H1 (cell line): ENCODE data around the gene TMEM51. TPM values are rescaled to one million over a fixed set of nuclear protein-coding genes. Genes with fewer than 3 reads are reported as not detected.

Experiments used
- BCL11A ChIP-seq, 2 experiments: IDR thresholded peaks; one replicate each; pipeline ENCODE4 v1.6.1; 2011; ENCODE audit warnings: low read depth in 2 of 2, low read length in 2 of 2, mild to moderate bottlenecking in 2 of 2
- CBX5 ChIP-seq: fragments of 300-800, 300-1000 bp; sonication (generic); IDR thresholded peaks from 2 replicates; pipeline ENCODE4 v1.7.1; 2016; ENCODE audit warnings: antibody characterized with exemption, low read length, low read depth
- GTF2F1 ChIP-seq: IDR thresholded peaks from 2 replicates; pipeline ENCODE4 v1.6.1; 2012; ENCODE audit warnings: low read depth, low read length, improper control_type of control experiment, borderline replicate concordance
- MAFK ChIP-seq: IDR thresholded peaks from 2 replicates; pipeline ENCODE4 v1.6.1; 2012; ENCODE audit warnings: low read depth, mild to moderate bottlenecking, improper control_type of control experiment, low read length
- RXRA ChIP-seq: IDR thresholded peaks from 2 replicates; pipeline ENCODE4 v1.6.1; 2011; ENCODE audit warnings: low read depth, mild to moderate bottlenecking, low read length, moderate library complexity; ENCODE audit not compliant: insufficient read depth
- SIRT6 ChIP-seq: IDR thresholded peaks from one replicate; pipeline ENCODE4 v1.7.1; 2012; ENCODE audit warnings: low read length, inconsistent platforms
- TBP ChIP-seq: IDR thresholded peaks from 2 replicates; pipeline ENCODE4 v1.6.1; 2011; ENCODE audit warnings: low read depth, low read length, improper control_type of control experiment
- TCF12 ChIP-seq: IDR thresholded peaks from 2 replicates; pipeline ENCODE4 v1.6.1; 2011; ENCODE audit warnings: low read depth, mild to moderate bottlenecking, low read length
- USF2 ChIP-seq: IDR thresholded peaks from 2 replicates; pipeline ENCODE4 v1.6.1; 2011; ENCODE audit warnings: low read length, improper control_type of control experiment
- polyA plus RNA-seq, 7 experiments: library from polyadenylated mRNA; depleted of rRNA in 3 of 7; stranded (reverse) in 5 of 7; unstranded in 2 of 7; fragments of >200 nt in 5 of 7; fragments of 200-250 nt in 2 of 7; gene quantifications; 1 replicate in 5 of 7; 2 replicates in 1 of 7; 4 replicates in 1 of 7; pipeline versions ENCODE4 v1.2.1 to v1.2.3, GENCODE V29; 2011 to 2013; ENCODE audit warnings: missing spikeins in 2 of 7, mixed read lengths in 2 of 7
- total RNA-seq: library from RNA; stranded (reverse); fragmentation: NEBNext Ultra II Directional; extraction: Animal tissue kit (Norgen Biotek cat#: 25700); gene quantifications from 2 replicates; pipeline ENCODE4 v1.2.1, GENCODE V29; 2021

TMEM51 gene
- total and polyA plus RNA-seq, 2 of the 8 experiments (the other 6 are each of a cell fraction or from before 2014, with no cell fraction given): 9.9 to 10.7 TPM

DNA sequence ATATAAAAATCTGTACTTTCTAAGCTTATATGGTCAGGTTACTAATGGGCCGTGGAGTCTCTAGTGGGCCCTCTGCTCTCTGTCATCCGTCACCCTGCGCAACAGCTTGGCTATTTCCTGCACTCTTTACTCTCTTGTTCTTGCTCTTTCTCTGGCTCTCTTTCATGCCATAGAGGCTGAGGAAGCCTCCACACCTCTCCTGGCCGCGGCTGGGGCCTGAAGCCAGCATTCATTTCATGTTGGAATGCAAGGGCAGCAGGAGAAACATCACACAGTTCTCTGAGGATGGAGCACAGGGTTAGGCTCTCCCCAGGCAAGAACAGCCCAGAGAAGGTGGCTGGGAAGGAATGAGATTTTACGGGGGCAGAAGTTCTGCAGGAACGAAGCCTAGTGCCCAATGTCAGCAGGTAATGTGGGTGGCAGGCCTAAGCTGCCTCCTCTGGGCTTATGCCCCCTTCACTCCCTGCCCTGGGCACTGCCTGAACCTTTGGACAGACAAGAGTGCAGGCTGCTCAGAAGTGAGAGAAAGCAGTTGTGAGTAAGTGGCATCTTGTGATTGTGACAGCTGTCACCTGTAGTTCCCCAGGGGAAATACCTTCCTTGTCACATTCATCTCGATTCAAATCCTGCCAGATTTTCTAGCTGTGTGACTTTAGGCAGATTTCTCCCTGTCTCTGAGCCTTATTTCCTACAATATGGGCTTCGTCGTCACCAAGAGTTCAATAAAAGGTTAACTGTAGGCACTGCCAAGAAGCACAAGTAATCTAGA lies 89.9 kb downstream of the TMEM51 start (continued):
- TF ChIP-seq GTF2F1 (no peak), RXRA (no peak), TCF12 (no peak), TBP (no peak), SIRT6 (no peak), USF2 (no peak), CBX5 (no peak), BCL11A (IDR thresholded peaks at IDR 0.05; ENCODE audit: low read depth in 2 of 2, low read length in 2 of 2) (no peak), MAFK (no peak)
